ENCODE data around the gene DYDC2. TPM values are rescaled to one million over a fixed set of nuclear protein-coding genes. Genes with fewer than 3 reads are reported as not detected.

DYDC2 gene
- polyA plus RNA-seq, 1 experiment = not detected

GRCh38 chr10:80323311-80323710, 33.3 kb upstream of the DYDC2 start:
- Histone ChIP-seq H3K4me3 (ENCODE audit: low read depth, low read length) (no peak overlapping the region), H3K27me3 (ENCODE audit: control insufficient read depth, insufficient read depth, low read length) (no peaks in the 10 kb centered on the region), H3K36me3 (ENCODE audit: control insufficient read depth, insufficient read depth, low read length) (no peaks in the 10 kb centered on the region)
- no peak for DNase-seq (ENCODE audit: low read depth)
- TF ChIP-seq CTCF (IDR thresholded peaks at IDR 0.05; ENCODE audit: insufficient read depth, low read depth, low read length) = no peak
- CTCF ChIA-PET = no interaction called here
- POLR2A ChIA-PET = no interaction called here

- H3K27me3 ChIP-seq (ENCODE audit: control insufficient read depth, insufficient read depth, low read length) = no peaks in the 10 kb centered on the region
- CTCF ChIA-PET = no interaction called here
- no peak for DNase-seq (ENCODE audit: low read depth)
- H3K4me3 ChIP-seq (ENCODE audit: low read depth, low read length) = no peak overlapping the region
- no peak for TF ChIP-seq CTCF (IDR thresholded peaks at IDR 0.05; ENCODE audit: insufficient read depth, low read depth, low read length)
- POLR2A ChIA-PET = no interaction called here
- no peaks in the 10 kb centered on the region for H3K36me3 ChIP-seq (ENCODE audit: control insufficient read depth, insufficient read depth, low read length)
These were observed 32.5 kb upstream of the DYDC2 start for GRCh38 chr10:80324086-80324485.

- CTCF ChIA-PET = no interaction called here
- no peak for TF ChIP-seq CTCF (IDR thresholded peaks at IDR 0.05; ENCODE audit: insufficient read depth, low read depth, low read length)
These were observed 31.7 kb upstream of the DYDC2 start for GRCh38 chr10:80324891-80325364.

GRCh38 chr10:80333983-80334382, 22.6 kb upstream of the DYDC2 start:
- POLR2A ChIA-PET = no interaction called here
- no peaks in the 10 kb centered on the region for H3K36me3 ChIP-seq (ENCODE audit: control insufficient read depth, insufficient read depth, low read length)
- no peak overlapping the region for H3K4me3 ChIP-seq (ENCODE audit: low read depth, low read length)
- no peak for TF ChIP-seq CTCF (IDR thresholded peaks at IDR 0.05; ENCODE audit: insufficient read depth, low read depth, low read length)
- DNase-seq (ENCODE audit: low read depth) = no peak
- no peaks in the 10 kb centered on the region for H3K27me3 ChIP-seq (ENCODE audit: control insufficient read depth, insufficient read depth, low read length)
- CTCF ChIA-PET = no interaction called here

More at GRCh38 chr10:80324891-80325364, 31.7 kb upstream of the DYDC2 start:
- no peak for DNase-seq (ENCODE audit: low read depth)
- no peaks in the 10 kb centered on the region for H3K27me3 ChIP-seq (ENCODE audit: control insufficient read depth, insufficient read depth, low read length)
- H3K4me3 ChIP-seq (ENCODE audit: low read depth, low read length) = no peak overlapping the region
- POLR2A ChIA-PET = no interaction called here
- no peaks in the 10 kb centered on the region for H3K36me3 ChIP-seq (ENCODE audit: control insufficient read depth, insufficient read depth, low read length)

GRCh38 chr10:80344276-80344675, 12.3 kb upstream of the DYDC2 start:
- TF ChIP-seq CTCF (IDR thresholded peaks at IDR 0.05; ENCODE audit: insufficient read depth, low read depth, low read length) = no peak
- DNase-seq (ENCODE audit: low read depth) = no peak
- no peaks in the 10 kb centered on the region for H3K27me3 ChIP-seq (ENCODE audit: control insufficient read depth, insufficient read depth, low read length)
- POLR2A ChIA-PET = no interaction called here
- no peaks in the 10 kb centered on the region for H3K36me3 ChIP-seq (ENCODE audit: control insufficient read depth, insufficient read depth, low read length)
- H3K4me3 ChIP-seq (ENCODE audit: low read depth, low read length) = no peak overlapping the region
- CTCF ChIA-PET = no interaction called here

Data from BJ (cell line).